GM12872 (cell line): ENCODE measurements around the gene NLRC5.

Experiments used
- CTCF ChIP-seq: IDR thresholded peaks from 3 replicates; pipeline ENCODE4 v1.5.1; 2011; ENCODE audit warnings: low read depth, mild to moderate bottlenecking, low read length, moderate library complexity; ENCODE audit not compliant: insufficient read depth

Gene NLRC5

GRCh38 chr16:57115168-57115513 lies 125.8 kb downstream of the NLRC5 start:
- TF ChIP-seq CTCF: no peak

GRCh38 chr16:57115514-57116182 lies 126.3 kb downstream of the NLRC5 start:
- no peak for TF ChIP-seq CTCF

- no peak for TF ChIP-seq CTCF
These were observed 129.2 kb downstream of the NLRC5 start for GRCh38 chr16:57118461-57119084.

GRCh38 chr16:57123216-57123973 lies 134.0 kb downstream of the NLRC5 start:
- TF ChIP-seq CTCF: no peak

- TF ChIP-seq CTCF: no peak
These were observed 134.8 kb downstream of the NLRC5 start for GRCh38 chr16:57123974-57124674.

GRCh38 chr16:57125376-57125775 lies 136.0 kb downstream of the NLRC5 start:
- TF ChIP-seq CTCF: no peak

GRCh38 chr16:57125969-57126368 lies 136.6 kb downstream of the NLRC5 start:
- no peak for TF ChIP-seq CTCF
